IPS DF 6.9 (cell line): Measurements from ENCODE around the gene ABAT.

Source experiments
- DNase-seq: peaks from one replicate; pipeline ENCODE4 v3.0.0-alpha.2; 2013; ENCODE audit warnings: low read depth, low spot score
- H3K27ac ChIP-seq: one replicate; pipeline ENCODE4 v1.5.1; 2013; ENCODE audit warnings: low read length, control low read depth
- H3K27me3 ChIP-seq: 2 replicates; pipeline ENCODE4 v1.6.1; 2013; ENCODE audit warnings: mild to moderate bottlenecking, low read length; ENCODE audit not compliant: control insufficient read depth, insufficient read depth
- H3K36me3 ChIP-seq: 2 replicates; pipeline ENCODE4 v1.6.1; 2013; ENCODE audit warnings: low read length; ENCODE audit not compliant: control insufficient read depth, insufficient read depth
- H3K4me1 ChIP-seq: 2 replicates; pipeline ENCODE4 v1.6.1; 2013; ENCODE audit warnings: low read length; ENCODE audit not compliant: control insufficient read depth, insufficient read depth
- H3K4me3 ChIP-seq: 2 replicates; pipeline ENCODE4 v1.5.1; 2013; ENCODE audit warnings: mild to moderate bottlenecking, low read length
- H3K9me3 ChIP-seq: 2 replicates; pipeline ENCODE4 v1.6.1; 2013; ENCODE audit warnings: low read length, inconsistent platforms; ENCODE audit not compliant: control insufficient read depth, insufficient read depth
- WGBS: extraction: QIAGEN DNeasy Blood & Tissue Kit; methylation state at CpG from one replicate; pipeline ENCODE4 v1.1.7; 2013; ENCODE audit warnings: mixed read lengths, missing lambda C conversion rate; ENCODE audit not compliant: insufficient read length, insufficient coverage; 5-methylcytosine and 5-hydroxymethylcytosine counted together

The ABAT gene

GRCh38 chr16:8832717-8833105, 158.3 kb downstream of the ABAT start:
- Histone ChIP-seq H3K4me3 (no peak overlapping the region), H3K36me3 (no peaks in the 10 kb centered on the region)
- DNase-seq: no peak

More at GRCh38 chr16:8832717-8833105, 158.3 kb downstream of the ABAT start:
- WGBS: no CpG with 5 or more reads among the region's 16 CpGs
- Histone ChIP-seq H3K4me1 (peaks cover 7% of the 10 kb centered on the region), H3K9me3 (no peaks in the 10 kb centered on the region), H3K27me3 (no peaks in the 10 kb centered on the region), H3K27ac (peak overlapping the region; percentile 84)
